Cardiac muscle cell (in vitro differentiated cells and primary cell): Measurements from ENCODE around the gene TMC7. TPM values are rescaled to one million over a fixed set of nuclear protein-coding genes. Genes with fewer than 3 reads are reported as not detected.

Experiments
- DNase-seq, 2 donors: peaks; one replicate each; pipeline versions ENCODE4 v3.0.0 to v3.0.0-alpha.2; 2010 to 2017; ENCODE audit warnings: low read depth in 1 of 2, low spot score in 1 of 2
- H3K27ac ChIP-seq: fragments of 200-600 bp; sonication (generic); 2 replicates; pipeline ENCODE4 v1.5.1; 2016
- H3K27me3 ChIP-seq: fragments of 200-600 bp; sonication (generic); 2 replicates; pipeline ENCODE4 v1.6.0; 2016; ENCODE audit warnings: control low read depth
- H3K36me3 ChIP-seq: fragments of 200-600 bp; sonication (generic); 2 replicates; pipeline ENCODE4 v1.5.1; 2016; ENCODE audit warnings: control low read depth
- H3K4me1 ChIP-seq: fragments of 200-600 bp; sonication (generic); 2 replicates; pipeline ENCODE4 v1.8.1; 2017; ENCODE audit warnings: low read depth, mild to moderate bottlenecking, mixed run types
- H3K4me3 ChIP-seq: fragments of 200-600 bp; sonication (generic); 2 replicates; pipeline ENCODE4 v1.5.1; 2016; ENCODE audit warnings: mild to moderate bottlenecking
- H3K9me3 ChIP-seq: fragments of 200-600 bp; sonication (generic); 2 replicates; pipeline ENCODE4 v1.5.1; 2017; ENCODE audit warnings: low read depth, mild to moderate bottlenecking, control low read depth
- CTCF ChIP-seq: IDR thresholded peaks from 2 replicates; pipeline ENCODE4 v1.5.1; 2012; ENCODE audit warnings: low read depth, mild to moderate bottlenecking, low read length
- polyA plus RNA-seq: library from polyadenylated mRNA; unstranded; fragments of >200 nt; fragmentation: Nextera tagmentation; extraction: Ambion mirVana; gene quantifications from 2 replicates; pipeline ENCODE4 v1.2.1, GENCODE V29; 2016
- total RNA-seq: library from RNA; depleted of rRNA; stranded (reverse); fragments of >200 nt; gene quantifications from 2 replicates; pipeline ENCODE4 v1.2.3, GENCODE V29; 2016

TMC7 gene
- total and polyA plus RNA-seq, 2 experiments from 2014 or later, result 1.5 to 4.6 TPM

GRCh38 chr16:18942061-18942460 is 41.7 kb upstream of the TMC7 start:
- H3K36me3 ChIP-seq, result no peaks in the 10 kb centered on the region
- no peak overlapping the region for H3K4me3 ChIP-seq
- DNase-seq, result no peak
- H3K27me3 ChIP-seq, result no peaks in the 10 kb centered on the region
- no peak for TF ChIP-seq CTCF
- H3K9me3 ChIP-seq, result no peaks in the 10 kb centered on the region
- no peak overlapping the region for H3K27ac ChIP-seq
- no peaks in the 10 kb centered on the region for H3K4me1 ChIP-seq

- DNase-seq, result no peak
- H3K4me1 ChIP-seq, result no peaks in the 10 kb centered on the region
- no peak overlapping the region for H3K27ac ChIP-seq
- H3K4me3 ChIP-seq, result no peak overlapping the region
- H3K9me3 ChIP-seq, result no peaks in the 10 kb centered on the region
- no peak for TF ChIP-seq CTCF
- H3K36me3 ChIP-seq, result no peaks in the 10 kb centered on the region
- H3K27me3 ChIP-seq, result no peaks in the 10 kb centered on the region
Measured at GRCh38 chr16:18943414-18943813, 40.3 kb upstream of the TMC7 start.

GRCh38 chr16:18945233-18945632 is 38.5 kb upstream of the TMC7 start:
- Histone ChIP-seq H3K9me3 (no peaks in the 10 kb centered on the region), H3K36me3 (no peaks in the 10 kb centered on the region), H3K27me3 (no peaks in the 10 kb centered on the region), H3K4me1 (no peaks in the 10 kb centered on the region), H3K27ac (no peak overlapping the region), H3K4me3 (no peak overlapping the region)
- DNase-seq, result no peak
- TF ChIP-seq CTCF, result no peak

GRCh38 chr16:18948372-18949020 is 35.2 kb upstream of the TMC7 start:
- Histone ChIP-seq H3K9me3 (no peaks in the 10 kb centered on the region), H3K27me3 (no peaks in the 10 kb centered on the region), H3K27ac (no peak overlapping the region), H3K4me3 (no peak overlapping the region), H3K36me3 (no peaks in the 10 kb centered on the region), H3K4me1 (no peaks in the 10 kb centered on the region)
- no peak for TF ChIP-seq CTCF
- no peak for DNase-seq

GRCh38 chr16:18950469-18951185 is 33.1 kb upstream of the TMC7 start:
- no peaks in the 10 kb centered on the region for H3K4me1 ChIP-seq
- H3K9me3 ChIP-seq, result no peaks in the 10 kb centered on the region
- H3K4me3 ChIP-seq, result no peak overlapping the region
- no peak for DNase-seq
- H3K27ac ChIP-seq, result no peak overlapping the region
- H3K27me3 ChIP-seq, result no peaks in the 10 kb centered on the region
- TF ChIP-seq CTCF, result no peak
- H3K36me3 ChIP-seq, result no peaks in the 10 kb centered on the region
